IPS-20b (cell line): ENCODE data around the gene POLA1.

ENCODE experiments used
- H3K27ac ChIP-seq: one replicate; pipeline ENCODE4 v1.5.1; 2013; ENCODE audit warnings: low read length
- H3K27me3 ChIP-seq: 2 replicates; pipeline ENCODE4 v1.6.1; 2013; ENCODE audit warnings: mild to moderate bottlenecking, low read length, inconsistent platforms; ENCODE audit not compliant: insufficient read depth
- H3K36me3 ChIP-seq: 2 replicates; pipeline ENCODE4 v1.6.1; 2013; ENCODE audit warnings: low read depth, mild to moderate bottlenecking, inconsistent platforms, low read length, moderate library complexity; ENCODE audit not compliant: insufficient read depth
- H3K4me1 ChIP-seq: 2 replicates; pipeline ENCODE4 v1.6.1; 2013; ENCODE audit warnings: mild to moderate bottlenecking, control low read depth, inconsistent platforms, low read length, moderate library complexity; ENCODE audit not compliant: insufficient read depth
- H3K4me3 ChIP-seq: 2 replicates; pipeline ENCODE4 v1.5.1; 2013; ENCODE audit warnings: mild to moderate bottlenecking, low read length, inconsistent platforms
- H3K9ac ChIP-seq: 2 replicates; pipeline ENCODE4 v1.6.1; 2013; ENCODE audit warnings: low read depth, mild to moderate bottlenecking, inconsistent platforms, low read length, moderate library complexity
- H3K9me3 ChIP-seq: 2 replicates; pipeline ENCODE4 v1.6.1; 2013; ENCODE audit warnings: mild to moderate bottlenecking, low read depth, low read length, inconsistent platforms; ENCODE audit not compliant: insufficient read depth

The POLA1 gene

GRCh38 chrX:24890677-24891076 lies 197.0 kb downstream of the POLA1 start:
- Histone ChIP-seq H3K9ac (no peak overlapping the region), H3K4me1 (no peaks in the 10 kb centered on the region), H3K36me3 (0 out of 2 replicates have a peak, but pooled peaks cover 27% of the 10 kb centered on the region), H3K27me3 (no peaks in the 10 kb centered on the region), H3K27ac (no peak overlapping the region), H3K4me3 (no peak overlapping the region), H3K9me3 (peaks cover 6% of the 10 kb centered on the region; the same call in 1 of the 2 replicates)

- no peaks in the 10 kb centered on the region for H3K4me1 ChIP-seq
- no peak overlapping the region for H3K9ac ChIP-seq
- H3K27me3 ChIP-seq = no peaks in the 10 kb centered on the region
- no peak overlapping the region for H3K4me3 ChIP-seq
- H3K36me3 ChIP-seq = no peaks in the 10 kb centered on the region
- no peaks in the 10 kb centered on the region for H3K9me3 ChIP-seq
- no peak overlapping the region for H3K27ac ChIP-seq
Observed at GRCh38 chrX:24899391-24899790, 205.7 kb downstream of the POLA1 start.

- no peaks in the 10 kb centered on the region for H3K36me3 ChIP-seq
- no peaks in the 10 kb centered on the region for H3K9me3 ChIP-seq
- H3K4me1 ChIP-seq = no peaks in the 10 kb centered on the region
- no peaks in the 10 kb centered on the region for H3K27me3 ChIP-seq
- no peak overlapping the region for H3K9ac ChIP-seq
- no peak overlapping the region for H3K4me3 ChIP-seq
- no peak overlapping the region for H3K27ac ChIP-seq
Observed at GRCh38 chrX:24900234-24900633, 206.5 kb downstream of the POLA1 start.

GRCh38 chrX:24902806-24903205 lies 209.1 kb downstream of the POLA1 start:
- Histone ChIP-seq H3K36me3 (no peaks in the 10 kb centered on the region), H3K27ac (no peak overlapping the region), H3K9me3 (no peaks in the 10 kb centered on the region), H3K27me3 (no peaks in the 10 kb centered on the region), H3K9ac (no peak overlapping the region), H3K4me1 (no peaks in the 10 kb centered on the region), H3K4me3 (no peak overlapping the region)

GRCh38 chrX:24918715-24919114 lies 225.0 kb downstream of the POLA1 start:
- H3K4me3 ChIP-seq = peak overlapping the region; percentile 30; the same call in 1 of the 2 replicates
- no peak overlapping the region for H3K9ac ChIP-seq
- no peaks in the 10 kb centered on the region for H3K36me3 ChIP-seq
- no peaks in the 10 kb centered on the region for H3K27me3 ChIP-seq
- H3K9me3 ChIP-seq = no peaks in the 10 kb centered on the region
- H3K4me1 ChIP-seq = peaks cover 11% of the 10 kb centered on the region
- H3K27ac ChIP-seq = no peak overlapping the region

GRCh38 chrX:24920769-24921168 lies 227.1 kb downstream of the POLA1 start:
- Histone ChIP-seq H3K27me3 (no peaks in the 10 kb centered on the region), H3K9me3 (no peaks in the 10 kb centered on the region), H3K4me1 (peaks cover 11% of the 10 kb centered on the region), H3K4me3 (no peak overlapping the region), H3K36me3 (no peaks in the 10 kb centered on the region), H3K9ac (no peak overlapping the region), H3K27ac (no peak overlapping the region)

- H3K36me3 ChIP-seq = no peaks in the 10 kb centered on the region
Observed at GRCh38 chrX:24925430-24925829, 231.7 kb downstream of the POLA1 start.

GRCh38 chrX:24927372-24927771 lies 233.7 kb downstream of the POLA1 start:
- H3K4me3 ChIP-seq = no peak overlapping the region
- H3K9me3 ChIP-seq = no peaks in the 10 kb centered on the region
- no peaks in the 10 kb centered on the region for H3K27me3 ChIP-seq
- H3K4me1 ChIP-seq = no peaks in the 10 kb centered on the region
- no peak overlapping the region for H3K27ac ChIP-seq
- no peaks in the 10 kb centered on the region for H3K36me3 ChIP-seq
- H3K9ac ChIP-seq = no peak overlapping the region

More at GRCh38 chrX:24925430-24925829, 231.7 kb downstream of the POLA1 start:
- Histone ChIP-seq H3K9ac (no peak overlapping the region), H3K4me3 (no peak overlapping the region), H3K9me3 (no peaks in the 10 kb centered on the region), H3K27me3 (no peaks in the 10 kb centered on the region), H3K4me1 (peaks cover 1% of the 10 kb centered on the region), H3K27ac (no peak overlapping the region)

GRCh38 chrX:24928114-24928513 lies 234.4 kb downstream of the POLA1 start:
- H3K4me1 ChIP-seq = no peaks in the 10 kb centered on the region
- no peaks in the 10 kb centered on the region for H3K27me3 ChIP-seq
- no peak overlapping the region for H3K4me3 ChIP-seq
- no peak overlapping the region for H3K9ac ChIP-seq
- no peaks in the 10 kb centered on the region for H3K36me3 ChIP-seq
- no peak overlapping the region for H3K27ac ChIP-seq
- no peaks in the 10 kb centered on the region for H3K9me3 ChIP-seq

- Histone ChIP-seq H3K27ac (no peak overlapping the region), H3K4me3 (no peak overlapping the region), H3K27me3 (no peaks in the 10 kb centered on the region), H3K4me1 (no peaks in the 10 kb centered on the region), H3K36me3 (no peaks in the 10 kb centered on the region), H3K9me3 (no peaks in the 10 kb centered on the region), H3K9ac (no peak overlapping the region)
Observed at GRCh38 chrX:24934279-24934678, 240.6 kb downstream of the POLA1 start.

- no peaks in the 10 kb centered on the region for H3K9me3 ChIP-seq
- no peaks in the 10 kb centered on the region for H3K27me3 ChIP-seq
- H3K4me3 ChIP-seq = no peak overlapping the region
- no peaks in the 10 kb centered on the region for H3K36me3 ChIP-seq
- no peaks in the 10 kb centered on the region for H3K4me1 ChIP-seq
- H3K27ac ChIP-seq = no peak overlapping the region
- no peak overlapping the region for H3K9ac ChIP-seq
Observed at GRCh38 chrX:24945009-24945408, 251.3 kb downstream of the POLA1 start.

- H3K27me3 ChIP-seq = no peaks in the 10 kb centered on the region
- H3K9me3 ChIP-seq = no peaks in the 10 kb centered on the region
- H3K27ac ChIP-seq = no peak overlapping the region
- no peaks in the 10 kb centered on the region for H3K36me3 ChIP-seq
- no peaks in the 10 kb centered on the region; the same call in 1 of the 2 replicates for H3K4me1 ChIP-seq
- H3K9ac ChIP-seq = no peak overlapping the region
- no peak overlapping the region for H3K4me3 ChIP-seq
Observed at GRCh38 chrX:24946369-24946768, 252.7 kb downstream of the POLA1 start.

GRCh38 chrX:24954732-24955131 lies 261.0 kb downstream of the POLA1 start:
- Histone ChIP-seq H3K27ac (no peak overlapping the region), H3K27me3 (no peaks in the 10 kb centered on the region), H3K9me3 (no peaks in the 10 kb centered on the region), H3K9ac (no peak overlapping the region), H3K4me3 (no peak overlapping the region), H3K36me3 (no peaks in the 10 kb centered on the region), H3K4me1 (no peaks in the 10 kb centered on the region; the same call in 1 of the 2 replicates)
